ENCODE results near the gene BACH2. TPM values are rescaled to one million over a fixed set of nuclear protein-coding genes. Genes with fewer than 3 reads are reported as not detected.

Gene BACH2
- total and polyA plus RNA-seq, 9 of the 15 experiments (the other 6 are each of a cell fraction or from before 2014, with no cell fraction given) = 0.06 to 3.1 (median 0.59) TPM

DNA sequence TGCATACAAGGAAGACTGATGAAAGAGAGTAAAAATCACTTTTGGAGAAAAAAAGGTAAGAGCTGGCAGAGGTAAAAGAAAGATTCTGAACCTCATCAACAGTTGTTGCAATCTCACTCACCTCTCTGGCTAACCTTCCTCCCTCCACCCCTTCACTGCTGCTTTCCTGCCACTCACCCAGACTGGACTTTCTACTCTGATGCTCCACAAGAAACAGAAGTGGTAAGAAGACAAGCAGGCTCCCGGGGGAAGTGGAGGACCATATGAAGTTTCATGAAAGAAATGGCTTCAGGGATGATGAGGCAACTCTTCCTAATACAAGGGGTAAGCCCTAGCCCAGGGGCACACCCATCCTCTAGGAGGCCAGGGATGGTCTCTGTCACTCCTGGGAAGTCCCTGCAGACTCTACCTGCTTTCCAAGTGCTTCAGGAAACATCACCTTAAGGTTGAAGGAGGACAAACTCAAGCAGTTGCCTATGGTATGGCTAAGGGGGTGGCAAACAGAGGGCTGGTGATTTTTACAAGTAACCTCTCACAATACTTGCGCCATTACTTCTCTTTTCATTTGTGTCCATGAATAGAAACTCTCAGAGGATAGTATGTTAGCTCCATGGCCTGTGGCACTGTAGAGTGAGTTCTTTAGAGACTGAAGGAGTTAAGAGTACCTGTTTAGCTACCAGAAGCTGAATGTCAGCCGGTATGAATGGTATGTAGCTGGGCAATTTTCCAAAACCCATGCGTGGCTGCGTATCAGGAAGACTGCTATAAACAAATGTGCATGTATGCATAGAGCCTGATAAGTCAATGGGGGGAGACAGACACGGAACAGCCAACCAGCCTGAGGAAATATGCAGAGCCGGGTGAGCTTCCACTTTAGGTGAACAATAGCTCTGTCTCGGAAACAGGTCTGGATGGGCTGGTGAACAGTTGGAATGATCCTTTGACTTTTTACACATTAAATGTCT is 112.0 kb downstream of the BACH2 start (continued):
- 0 out of 4 replicates have a peak, but pooled peaks of 1 of the 2 experiments have one; percentile 16 for TF ChIP-seq MNT (conservative IDR thresholded peaks at IDR 0.05)
- TF ChIP-seq, protein P1, sequence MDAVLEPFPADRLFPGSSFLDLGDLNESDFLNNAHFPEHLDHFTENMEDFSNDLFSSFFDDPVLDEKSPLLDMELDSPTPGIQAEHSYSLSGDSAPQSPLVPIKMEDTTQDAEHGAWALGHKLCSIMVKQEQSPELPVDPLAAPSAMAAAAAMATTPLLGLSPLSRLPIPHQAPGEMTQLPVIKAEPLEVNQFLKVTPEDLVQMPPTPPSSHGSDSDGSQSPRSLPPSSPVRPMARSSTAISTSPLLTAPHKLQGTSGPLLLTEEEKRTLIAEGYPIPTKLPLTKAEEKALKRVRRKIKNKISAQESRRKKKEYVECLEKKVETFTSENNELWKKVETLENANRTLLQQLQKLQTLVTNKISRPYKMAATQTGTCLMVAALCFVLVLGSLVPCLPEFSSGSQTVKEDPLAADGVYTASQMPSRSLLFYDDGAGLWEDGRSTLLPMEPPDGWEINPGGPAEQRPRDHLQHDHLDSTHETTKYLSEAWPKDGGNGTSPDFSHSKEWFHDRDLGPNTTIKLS (IDR thresholded peaks at IDR 0.05; ENCODE audit: borderline replicate concordance, low read depth) = no peak
- TF ChIP-seq ELF4 (CRISPR knock-in tag; IDR thresholded peaks at IDR 0.05) = 0 out of 2 replicates have a peak, but pooled peaks have one; percentile 16
- peak; percentile 54 for TF ChIP-seq TAL1 (IDR thresholded peaks at IDR 0.05)
- no peak for TF ChIP-seq XRCC3 (IDR thresholded peaks at IDR 0.05)
- TF ChIP-seq DPF2 (IDR thresholded peaks at IDR 0.05) = 0 out of 2 replicates have a peak, but pooled peaks have one; percentile 14
- TF ChIP-seq PPARD (CRISPR knock-in tag; IDR thresholded peaks at IDR 0.05) = no peak
- peak; percentile 85 for TF ChIP-seq NFIC (IDR thresholded peaks at IDR 0.05)
- TF ChIP-seq PML (IDR thresholded peaks at IDR 0.05; ENCODE audit: low read length) = 0 out of 2 replicates have a peak, but pooled peaks have one; percentile 44
- TF ChIP-seq CBFA2T3 (IDR thresholded peaks at IDR 0.05) = peak; percentile 69
- TF ChIP-seq ZNF146 (CRISPR knock-in tag; IDR thresholded peaks at IDR 0.05; ENCODE audit: unreplicated experiment) = no peak
- TF ChIP-seq, protein P2, sequence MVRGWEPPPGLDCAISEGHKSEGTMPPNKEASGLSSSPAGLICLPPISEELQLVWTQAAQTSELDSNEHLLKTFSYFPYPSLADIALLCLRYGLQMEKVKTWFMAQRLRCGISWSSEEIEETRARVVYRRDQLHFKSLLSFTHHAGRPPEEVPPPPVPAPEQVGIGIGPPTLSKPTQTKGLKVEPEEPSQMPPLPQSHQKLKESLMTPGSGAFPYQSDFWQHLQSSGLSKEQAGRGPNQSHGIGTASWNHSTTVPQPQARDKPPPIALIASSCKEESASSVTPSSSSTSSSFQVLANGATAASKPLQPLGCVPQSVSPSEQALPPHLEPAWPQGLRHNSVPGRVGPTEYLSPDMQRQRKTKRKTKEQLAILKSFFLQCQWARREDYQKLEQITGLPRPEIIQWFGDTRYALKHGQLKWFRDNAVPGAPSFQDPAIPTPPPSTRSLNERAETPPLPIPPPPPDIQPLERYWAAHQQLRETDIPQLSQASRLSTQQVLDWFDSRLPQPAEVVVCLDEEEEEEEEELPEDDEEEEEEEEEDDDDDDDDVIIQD (CRISPR knock-in tag; IDR thresholded peaks at IDR 0.05) = no peak
- no peak for TF ChIP-seq TARDBP (IDR thresholded peaks at IDR 0.05)
- 0 out of 4 replicates have a peak, but pooled peaks of 1 of the 2 experiments have one; percentile 22 for TF ChIP-seq MAZ (CRISPR knock-in tag; conservative IDR thresholded peaks at IDR 0.05 in 1 of 2, IDR thresholded peaks at IDR 0.05 in 1 of 2)
- peak; percentile 36; the same call in 1 of the 2 replicates for TF ChIP-seq STAT5A (IDR thresholded peaks at IDR 0.05; ENCODE audit: borderline replicate concordance, low read length)
- peak; percentile 46; the same call in 1 of the 2 replicates for TF ChIP-seq CBFA2T2 (conservative IDR thresholded peaks at IDR 0.05)
- TF ChIP-seq KLF16 (IDR thresholded peaks at IDR 0.05) = 0 out of 2 replicates have a peak, but pooled peaks have one; percentile 11
- peak; percentile 83; the same call in 1 of the 2 replicates for TF ChIP-seq ZNF740 (CRISPR knock-in tag; IDR thresholded peaks at IDR 0.05)
- TF ChIP-seq ZNF740 (tag; IDR thresholded peaks at IDR 0.05) = 0 out of 4 replicates have a peak, but pooled peaks of 1 of the 2 experiments have one; percentile 23
- peak; percentile 76 for TF ChIP-seq TEAD4 (IDR thresholded peaks at IDR 0.05; ENCODE audit: low read length)
- TF ChIP-seq TEAD4 (CRISPR knock-in tag; IDR thresholded peaks at IDR 0.05; ENCODE audit: borderline replicate concordance) = no peak

Data from K562 (cell line).